Measurements from ENCODE around the gene NCEH1. TPM values are rescaled to one million over a fixed set of nuclear protein-coding genes. Genes with fewer than 3 reads are reported as not detected.

The NCEH1 gene
- total RNA-seq, 1 experiment from 2014 or later: 73.0 TPM

- intact Hi-C loops (cut with micrococcal nuclease; ENCODE audit: unreplicated experiment) (no loop called here), in situ Hi-C loops (cut with HindIII; ENCODE audit: low pct_unique_long_range_greater_than_20kb, low sequenced_read_pairs) (no loop called here)
- TF ChIP-seq, protein P1, sequence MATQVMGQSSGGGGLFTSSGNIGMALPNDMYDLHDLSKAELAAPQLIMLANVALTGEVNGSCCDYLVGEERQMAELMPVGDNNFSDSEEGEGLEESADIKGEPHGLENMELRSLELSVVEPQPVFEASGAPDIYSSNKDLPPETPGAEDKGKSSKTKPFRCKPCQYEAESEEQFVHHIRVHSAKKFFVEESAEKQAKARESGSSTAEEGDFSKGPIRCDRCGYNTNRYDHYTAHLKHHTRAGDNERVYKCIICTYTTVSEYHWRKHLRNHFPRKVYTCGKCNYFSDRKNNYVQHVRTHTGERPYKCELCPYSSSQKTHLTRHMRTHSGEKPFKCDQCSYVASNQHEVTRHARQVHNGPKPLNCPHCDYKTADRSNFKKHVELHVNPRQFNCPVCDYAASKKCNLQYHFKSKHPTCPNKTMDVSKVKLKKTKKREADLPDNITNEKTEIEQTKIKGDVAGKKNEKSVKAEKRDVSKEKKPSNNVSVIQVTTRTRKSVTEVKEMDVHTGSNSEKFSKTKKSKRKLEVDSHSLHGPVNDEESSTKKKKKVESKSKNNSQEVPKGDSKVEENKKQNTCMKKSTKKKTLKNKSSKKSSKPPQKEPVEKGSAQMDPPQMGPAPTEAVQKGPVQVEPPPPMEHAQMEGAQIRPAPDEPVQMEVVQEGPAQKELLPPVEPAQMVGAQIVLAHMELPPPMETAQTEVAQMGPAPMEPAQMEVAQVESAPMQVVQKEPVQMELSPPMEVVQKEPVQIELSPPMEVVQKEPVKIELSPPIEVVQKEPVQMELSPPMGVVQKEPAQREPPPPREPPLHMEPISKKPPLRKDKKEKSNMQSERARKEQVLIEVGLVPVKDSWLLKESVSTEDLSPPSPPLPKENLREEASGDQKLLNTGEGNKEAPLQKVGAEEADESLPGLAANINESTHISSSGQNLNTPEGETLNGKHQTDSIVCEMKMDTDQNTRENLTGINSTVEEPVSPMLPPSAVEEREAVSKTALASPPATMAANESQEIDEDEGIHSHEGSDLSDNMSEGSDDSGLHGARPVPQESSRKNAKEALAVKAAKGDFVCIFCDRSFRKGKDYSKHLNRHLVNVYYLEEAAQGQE (IDR thresholded peaks at IDR 0.05; ENCODE audit: insufficient read depth in 1 of 2, low read depth in 2 of 2, low read length in 1 of 2): no peak
- TF ChIP-seq TCF7L2 (IDR thresholded peaks at IDR 0.05; ENCODE audit: low read depth, low read length) (no peak), SIN3A (IDR thresholded peaks at IDR 0.05; ENCODE audit: borderline replicate concordance, insufficient read depth, low read depth, low read length) (no peak), POLR2AphosphoS5 (IDR thresholded peaks at IDR 0.05; ENCODE audit: low read depth, low read length) (no peak)
- TF ChIP-seq, protein P2, sequence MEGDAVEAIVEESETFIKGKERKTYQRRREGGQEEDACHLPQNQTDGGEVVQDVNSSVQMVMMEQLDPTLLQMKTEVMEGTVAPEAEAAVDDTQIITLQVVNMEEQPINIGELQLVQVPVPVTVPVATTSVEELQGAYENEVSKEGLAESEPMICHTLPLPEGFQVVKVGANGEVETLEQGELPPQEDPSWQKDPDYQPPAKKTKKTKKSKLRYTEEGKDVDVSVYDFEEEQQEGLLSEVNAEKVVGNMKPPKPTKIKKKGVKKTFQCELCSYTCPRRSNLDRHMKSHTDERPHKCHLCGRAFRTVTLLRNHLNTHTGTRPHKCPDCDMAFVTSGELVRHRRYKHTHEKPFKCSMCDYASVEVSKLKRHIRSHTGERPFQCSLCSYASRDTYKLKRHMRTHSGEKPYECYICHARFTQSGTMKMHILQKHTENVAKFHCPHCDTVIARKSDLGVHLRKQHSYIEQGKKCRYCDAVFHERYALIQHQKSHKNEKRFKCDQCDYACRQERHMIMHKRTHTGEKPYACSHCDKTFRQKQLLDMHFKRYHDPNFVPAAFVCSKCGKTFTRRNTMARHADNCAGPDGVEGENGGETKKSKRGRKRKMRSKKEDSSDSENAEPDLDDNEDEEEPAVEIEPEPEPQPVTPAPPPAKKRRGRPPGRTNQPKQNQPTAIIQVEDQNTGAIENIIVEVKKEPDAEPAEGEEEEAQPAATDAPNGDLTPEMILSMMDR (IDR thresholded peaks at IDR 0.05): no peak
- CTCF ChIA-PET: interaction anchor here (0.6 to 0.9 kb wide), 2 partner anchors 37 to 40 kb away, joined by 3 to 11 read pairs; partner anchors contain the start of gene ECT2
- Histone ChIP-seq H3K36me3 (ENCODE audit: control insufficient read depth, insufficient read depth, low read length) (0 out of 2 replicates have a peak, but pooled peaks cover 5% of the 10 kb centered on the region), H3K4me1 (ENCODE audit: control insufficient read depth, insufficient read depth, low read length) (peaks cover 24% of the 10 kb centered on the region), H3K4me3 (ENCODE audit: low read depth in 2 of 2, low read length in 2 of 2) (no peak overlapping the region), H3K27ac (ENCODE audit: low read length) (no peak overlapping the region), H3K27me3 (ENCODE audit: control insufficient read depth, insufficient read depth, low read length) (no peaks in the 10 kb centered on the region), H3K9me3 (ENCODE audit: control insufficient read depth, insufficient read depth, low read depth, low read length) (no peaks in the 10 kb centered on the region)
- ATAC-seq (no peak), DNase-seq (ENCODE audit: low read depth, low spot score) (no peak)
- POLR2A ChIA-PET: interaction anchor here (1.1 kb wide), 1 partner anchor 39 kb away, joined by 3 read pairs; no protein-coding TSS in a partner anchor
- BruUV-seq (replicated peaks): no TSS peak
Observed at GRCh38 chr3:172713316-172713715, 2.4 kb upstream of the NCEH1 start.

DNA sequence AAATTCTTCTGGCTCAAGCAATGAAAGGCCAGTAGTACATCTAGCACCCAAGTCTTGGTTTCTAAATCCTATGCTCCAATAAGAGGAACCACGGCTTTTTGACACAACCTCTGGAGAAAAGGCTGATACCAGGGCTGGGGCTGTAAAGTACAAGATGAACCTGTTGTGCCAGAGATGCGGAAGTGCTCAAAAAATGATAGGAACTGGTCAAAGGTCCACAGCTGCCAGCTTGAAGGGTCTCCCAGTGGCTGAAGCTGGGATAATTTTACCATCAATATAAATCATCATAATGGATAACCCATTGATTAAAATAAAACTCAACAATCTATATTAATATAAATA, 558 bp upstream of the NCEH1 start:
- TF ChIP-seq, protein P2 (IDR thresholded peaks at IDR 0.05): no peak; the same call in 1 of the 2 replicates
- TF ChIP-seq, protein P1 (IDR thresholded peaks at IDR 0.05; ENCODE audit: insufficient read depth in 1 of 2, low read depth in 2 of 2, low read length in 1 of 2): no peak
- no peak for TF ChIP-seq POLR2AphosphoS5 (IDR thresholded peaks at IDR 0.05; ENCODE audit: low read depth, low read length)
- H3K27me3 ChIP-seq (ENCODE audit: control insufficient read depth, insufficient read depth, low read length): no peaks in the 10 kb centered on the region
- ChIA-PET CTCF (interaction anchor here (0.5 to 1.6 kb wide), 2 partner anchors 38 to 88 kb away, joined by 6 to 10 read pairs; no protein-coding TSS in a partner anchor), POLR2A (no interaction called here)
- H3K4me1 ChIP-seq (ENCODE audit: control insufficient read depth, insufficient read depth, low read length): peaks cover 38% of the 10 kb centered on the region
- BruUV-seq (replicated peaks): TSS peak; percentile 79
- ATAC-seq (peak; percentile 29), DNase-seq (ENCODE audit: low read depth, low spot score) (no peak)
- in situ Hi-C loops (cut with HindIII; ENCODE audit: low pct_unique_long_range_greater_than_20kb, low sequenced_read_pairs): no loop called here
- H3K27ac ChIP-seq (ENCODE audit: low read length): peak overlapping the region; percentile 96
- intact Hi-C loops (cut with micrococcal nuclease; ENCODE audit: unreplicated experiment): loop anchor here (2.0 kb wide), 1 partner anchor 39 kb away; no protein-coding TSS in a partner anchor
- peak overlapping the region; percentile 81 to 94 for H3K4me3 ChIP-seq (ENCODE audit: low read depth in 2 of 2, low read length in 2 of 2)
- H3K9me3 ChIP-seq (ENCODE audit: control insufficient read depth, insufficient read depth, low read depth, low read length): no peaks in the 10 kb centered on the region
- 0 out of 2 replicates have a peak, but pooled peaks cover 5% of the 10 kb centered on the region for H3K36me3 ChIP-seq (ENCODE audit: control insufficient read depth, insufficient read depth, low read length)
